Body of pancreas (tissue), 4 donors: ENCODE data around the gene DUS3L.

ENCODE experiments used
- POLR2A ChIP-seq, 3 donors: fragments of 450-650 bp; IDR thresholded peaks; one replicate each; pipeline ENCODE4 v1.6.1; 2016; ENCODE audit warnings: antibody characterized with exemption in 3 of 3, mild to moderate bottlenecking in 2 of 3
- TF ChIP-seq, protein P1 (sequence below), 7 experiments: fragments of 450-650 bp in 4 of 7; fragments of 200-600 bp in 3 of 7; sonication (generic) in 3 of 7; IDR thresholded peaks; one replicate each; pipeline ENCODE4 v1.5.1; 2016 to 2019; ENCODE audit warnings: antibody characterized with exemption in 7 of 7

DNA sequence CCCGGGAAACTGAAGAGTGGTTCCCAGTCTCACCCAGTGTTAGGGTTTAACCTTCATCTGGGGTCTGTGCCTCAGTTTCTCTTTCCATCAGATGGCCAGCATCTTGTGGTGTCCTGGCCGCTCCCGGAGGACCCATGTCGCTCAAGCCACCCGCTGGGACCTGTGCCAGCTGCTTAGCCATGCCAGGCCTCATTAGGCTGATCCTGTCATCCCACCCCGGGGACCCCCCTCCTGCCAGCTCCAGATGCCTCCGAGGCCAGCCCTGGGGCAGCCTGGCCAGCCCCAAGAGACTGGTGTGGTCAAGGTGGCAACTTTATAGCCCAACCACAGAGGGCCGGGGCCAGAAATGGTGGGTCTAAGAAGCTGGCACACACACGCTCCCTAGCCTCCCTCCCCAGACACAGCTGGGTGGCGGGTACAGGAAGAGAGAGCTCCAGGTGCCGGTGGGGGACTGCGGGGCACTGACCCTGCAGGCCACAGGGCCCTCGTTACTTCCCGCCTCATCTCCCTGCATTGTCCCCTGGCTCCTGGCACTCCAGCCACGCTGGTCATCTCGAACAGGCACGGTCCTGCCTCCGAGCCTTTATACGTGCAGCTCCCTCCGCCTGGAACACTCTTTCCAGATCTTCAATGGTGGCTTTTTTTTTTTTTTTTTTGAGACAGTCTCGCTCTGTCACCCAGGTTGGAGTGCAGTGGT is 17.3 kb upstream of the DUS3L start:
- TF ChIP-seq, protein P1, sequence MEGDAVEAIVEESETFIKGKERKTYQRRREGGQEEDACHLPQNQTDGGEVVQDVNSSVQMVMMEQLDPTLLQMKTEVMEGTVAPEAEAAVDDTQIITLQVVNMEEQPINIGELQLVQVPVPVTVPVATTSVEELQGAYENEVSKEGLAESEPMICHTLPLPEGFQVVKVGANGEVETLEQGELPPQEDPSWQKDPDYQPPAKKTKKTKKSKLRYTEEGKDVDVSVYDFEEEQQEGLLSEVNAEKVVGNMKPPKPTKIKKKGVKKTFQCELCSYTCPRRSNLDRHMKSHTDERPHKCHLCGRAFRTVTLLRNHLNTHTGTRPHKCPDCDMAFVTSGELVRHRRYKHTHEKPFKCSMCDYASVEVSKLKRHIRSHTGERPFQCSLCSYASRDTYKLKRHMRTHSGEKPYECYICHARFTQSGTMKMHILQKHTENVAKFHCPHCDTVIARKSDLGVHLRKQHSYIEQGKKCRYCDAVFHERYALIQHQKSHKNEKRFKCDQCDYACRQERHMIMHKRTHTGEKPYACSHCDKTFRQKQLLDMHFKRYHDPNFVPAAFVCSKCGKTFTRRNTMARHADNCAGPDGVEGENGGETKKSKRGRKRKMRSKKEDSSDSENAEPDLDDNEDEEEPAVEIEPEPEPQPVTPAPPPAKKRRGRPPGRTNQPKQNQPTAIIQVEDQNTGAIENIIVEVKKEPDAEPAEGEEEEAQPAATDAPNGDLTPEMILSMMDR (IDR thresholded peaks at IDR 0.05) = no peak
- TF ChIP-seq POLR2A (IDR thresholded peaks at IDR 0.05) = no peak
